Adipocyte (in vitro differentiated cells): ENCODE results near the gene EIF4G2.
"Not testable (repeated sequence)": the region's sequence is repeated elsewhere in the genome, so short reads cannot be mapped to it uniquely, and the experiment has no call there.

Experiments used
- DNase-seq: peaks from one replicate; pipeline ENCODE4 v3.0.0-alpha.2; 2015; ENCODE audit warnings: low read depth
- H3K27me3 ChIP-seq: replicated peaks from 2 replicates; pipeline ENCODE4 v1.7.0; 2013; ENCODE audit warnings: mild to moderate bottlenecking, low read length, moderate library complexity; ENCODE audit not compliant: control insufficient read depth, insufficient read depth
- H3K36me3 ChIP-seq: 2 replicates; pipeline ENCODE4 v1.7.0; 2013; ENCODE audit warnings: low read length, mild to moderate bottlenecking, moderate library complexity; ENCODE audit not compliant: control insufficient read depth, insufficient read depth, severe bottlenecking
- H3K4me1 ChIP-seq: 2 replicates; pipeline ENCODE4 v1.7.0; 2013; ENCODE audit warnings: mild to moderate bottlenecking, low read length, moderate library complexity; ENCODE audit not compliant: control insufficient read depth, insufficient read depth
- H3K4me3 ChIP-seq: 2 replicates; pipeline ENCODE4 v1.7.0; 2013; ENCODE audit warnings: mild to moderate bottlenecking, low read length, moderate library complexity
- H3K9ac ChIP-seq: 2 replicates; pipeline ENCODE4 v1.7.0; 2013; ENCODE audit warnings: mild to moderate bottlenecking, low read length, moderate library complexity
- H3K9me3 ChIP-seq: 2 replicates; pipeline ENCODE4 v1.7.0; 2013; ENCODE audit warnings: mild to moderate bottlenecking, low read length, moderate library complexity; ENCODE audit not compliant: control insufficient read depth

The EIF4G2 gene

DNA sequence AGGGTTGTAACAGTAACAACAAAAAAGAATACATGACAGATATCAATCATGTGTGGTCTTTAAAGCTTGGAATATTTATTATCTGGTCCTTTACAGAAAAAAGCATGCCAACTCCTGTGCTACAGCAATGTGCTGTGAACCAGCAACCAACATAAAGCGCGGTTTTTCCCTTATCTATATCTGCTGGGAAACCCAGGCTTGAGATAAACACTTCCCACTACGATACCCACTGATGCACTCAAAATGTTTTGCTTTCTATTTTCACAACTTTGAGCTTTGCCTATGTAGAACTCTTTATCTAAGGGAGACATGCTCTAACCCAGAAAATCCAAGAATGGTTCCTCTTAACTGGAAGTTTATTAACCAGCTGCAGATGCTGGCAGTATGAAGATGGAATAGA lies 30.2 kb upstream of the EIF4G2 start:
- DNase-seq = no peak
- H3K9ac ChIP-seq = no peak overlapping the region
- H3K36me3 ChIP-seq = no peaks in the 10 kb centered on the region
- no peak overlapping the region for H3K4me3 ChIP-seq
- peaks cover 2% of the 10 kb centered on the region for H3K4me1 ChIP-seq
- H3K9me3 ChIP-seq = no peaks in the 10 kb centered on the region
- no peaks in the 10 kb centered on the region for H3K27me3 ChIP-seq

DNA sequence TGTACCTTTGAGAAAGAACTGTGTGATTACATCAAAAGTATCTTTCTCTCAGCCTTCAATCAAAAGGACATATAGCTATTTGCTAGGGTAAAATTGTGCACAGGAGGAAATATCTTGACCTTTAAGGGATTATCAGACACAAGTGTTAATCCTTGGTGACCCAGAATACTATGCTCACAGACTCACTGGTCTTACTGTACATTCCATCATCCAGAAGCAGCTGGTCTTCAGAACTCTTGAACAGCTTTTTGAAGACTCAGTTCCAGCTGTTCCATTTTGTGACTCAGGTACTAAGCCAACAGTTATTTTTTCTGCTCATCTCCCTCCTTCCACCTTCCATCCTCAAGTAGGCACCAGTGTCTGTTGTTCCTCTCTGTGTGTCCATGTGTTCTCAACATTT lies 29.4 kb upstream of the EIF4G2 start:
- Histone ChIP-seq H3K4me3 (no peak overlapping the region), H3K4me1 (no peaks in the 10 kb centered on the region), H3K27me3 (no peaks in the 10 kb centered on the region), H3K9me3 (no peaks in the 10 kb centered on the region), H3K9ac (no peak overlapping the region), H3K36me3 (no peaks in the 10 kb centered on the region)
- DNase-seq = no peak

DNA sequence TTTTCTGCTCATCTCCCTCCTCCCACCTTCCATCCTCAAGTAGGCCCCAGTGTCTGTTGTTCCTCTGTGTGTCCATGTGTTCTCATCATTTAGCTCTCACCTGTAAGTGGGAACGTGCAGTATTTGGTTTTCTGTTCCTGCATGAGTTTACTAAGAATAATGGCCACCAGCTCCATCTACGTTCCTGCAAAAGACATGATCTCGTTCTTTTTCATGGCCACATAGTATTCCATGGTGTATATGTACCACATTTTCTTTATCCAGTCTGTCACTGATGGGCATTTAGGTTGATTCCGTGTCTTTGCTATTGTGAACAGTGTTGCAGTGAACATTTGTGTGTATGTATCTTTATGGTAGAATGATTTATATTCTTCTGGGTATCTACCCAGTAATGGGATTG lies 28.2 kb upstream of the EIF4G2 start:
- H3K9me3 ChIP-seq, DNase-seq, H3K4me1 ChIP-seq, H3K27me3 ChIP-seq, H3K9ac ChIP-seq, H3K4me3 ChIP-seq, H3K36me3 ChIP-seq: not testable (repeated sequence)

DNA sequence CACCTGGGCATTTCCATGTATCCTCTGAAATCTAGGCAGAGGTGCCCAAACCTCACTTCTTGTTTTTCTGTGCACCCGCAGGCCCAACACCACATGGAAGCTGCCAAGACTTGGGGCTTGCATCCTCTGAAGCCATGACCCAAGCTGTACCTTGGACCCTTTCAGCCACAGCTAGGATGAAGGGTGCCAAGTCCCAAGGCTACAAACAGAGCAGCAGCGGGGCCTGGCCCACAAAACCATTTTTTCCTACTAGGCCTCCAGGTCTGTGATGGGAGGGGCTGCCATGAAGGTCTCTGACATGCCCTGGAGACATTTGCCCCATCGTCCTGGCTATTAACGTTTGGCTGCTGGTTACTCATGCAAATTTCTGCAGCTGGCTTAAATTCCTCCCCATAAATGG lies 20.4 kb upstream of the EIF4G2 start:
- no peak overlapping the region for H3K9ac ChIP-seq
- no peak overlapping the region for H3K4me3 ChIP-seq
- no peak for DNase-seq
- no peaks in the 10 kb centered on the region for H3K27me3 ChIP-seq
- no peaks in the 10 kb centered on the region for H3K4me1 ChIP-seq
- H3K36me3 ChIP-seq = no peaks in the 10 kb centered on the region
- H3K9me3 ChIP-seq = no peaks in the 10 kb centered on the region

DNA sequence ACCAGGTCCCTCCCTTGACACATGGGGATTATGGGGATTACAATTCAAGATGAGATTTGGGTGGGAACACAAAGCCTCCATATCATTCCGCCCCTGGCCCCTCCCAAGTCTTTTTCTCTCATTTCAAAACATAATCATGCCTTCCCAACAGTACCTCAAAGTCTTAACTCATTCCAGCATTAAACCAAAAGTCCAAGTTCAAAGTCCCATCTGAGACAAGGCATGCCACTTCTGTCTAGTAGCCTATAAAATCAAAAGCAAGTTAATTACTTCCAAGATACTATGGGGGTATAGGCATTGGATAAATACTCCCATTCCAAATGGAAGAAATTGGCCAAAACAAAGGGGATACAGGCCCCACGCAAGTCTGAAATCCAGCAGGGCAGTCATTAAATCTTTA lies 19.7 kb upstream of the EIF4G2 start:
- Histone ChIP-seq H3K9me3 (no peaks in the 10 kb centered on the region), H3K4me3 (no peak overlapping the region), H3K27me3 (no peaks in the 10 kb centered on the region), H3K9ac (no peak overlapping the region), H3K4me1 (peaks cover 5% of the 10 kb centered on the region), H3K36me3 (no peaks in the 10 kb centered on the region)
- no peak for DNase-seq

DNA sequence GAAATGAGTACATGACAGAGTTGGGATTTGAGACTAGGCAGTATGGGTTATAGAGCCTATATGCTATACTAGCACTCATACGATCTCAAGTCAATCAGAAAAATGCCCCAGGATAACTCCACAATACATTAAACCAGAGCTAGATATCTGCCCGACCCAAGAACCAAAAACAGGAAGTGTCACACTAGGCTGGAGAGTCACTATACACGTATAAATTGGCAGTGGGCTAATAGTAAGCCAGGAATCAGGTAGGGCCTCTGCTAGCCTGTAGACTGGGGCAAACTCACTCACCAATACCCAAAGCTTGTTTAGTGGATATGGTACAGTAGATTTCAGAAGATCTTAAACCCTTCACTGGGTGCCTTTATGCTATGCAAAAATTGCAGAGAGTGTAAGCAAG lies 16.2 kb upstream of the EIF4G2 start:
- Histone ChIP-seq H3K9ac (no peak overlapping the region), H3K4me1 (peaks cover 5% of the 10 kb centered on the region), H3K4me3 (no peak overlapping the region), H3K27me3 (no peaks in the 10 kb centered on the region), H3K9me3 (no peaks in the 10 kb centered on the region), H3K36me3 (no peaks in the 10 kb centered on the region)
- DNase-seq = no peak

DNA sequence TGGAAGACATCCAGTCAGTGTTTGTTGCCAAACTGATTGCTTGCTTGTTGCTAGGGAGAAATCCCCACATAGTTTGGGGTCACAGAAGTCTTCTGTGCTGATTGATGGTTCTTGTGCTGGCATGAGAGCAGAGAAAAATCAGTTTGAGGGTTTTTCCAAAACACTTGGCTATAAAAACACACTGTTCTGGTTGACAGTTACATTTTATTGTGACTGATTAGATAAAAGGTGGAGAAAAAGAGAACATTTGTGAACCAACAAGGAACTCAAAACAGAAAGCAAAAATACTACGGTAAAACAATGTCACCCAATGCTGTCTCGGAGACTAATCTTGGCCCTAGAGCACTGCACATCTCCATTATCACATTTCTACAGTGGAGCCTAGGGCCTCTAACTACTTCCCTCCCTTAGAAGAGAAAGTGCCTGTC lies 14.4 kb upstream of the EIF4G2 start:
- Histone ChIP-seq H3K4me1 (peaks cover 5% of the 10 kb centered on the region), H3K9ac (no peak overlapping the region), H3K36me3 (no peaks in the 10 kb centered on the region), H3K4me3 (peak overlapping the region; percentile 33), H3K9me3 (no peaks in the 10 kb centered on the region), H3K27me3 (no peaks in the 10 kb centered on the region)
- no peak for DNase-seq

DNA sequence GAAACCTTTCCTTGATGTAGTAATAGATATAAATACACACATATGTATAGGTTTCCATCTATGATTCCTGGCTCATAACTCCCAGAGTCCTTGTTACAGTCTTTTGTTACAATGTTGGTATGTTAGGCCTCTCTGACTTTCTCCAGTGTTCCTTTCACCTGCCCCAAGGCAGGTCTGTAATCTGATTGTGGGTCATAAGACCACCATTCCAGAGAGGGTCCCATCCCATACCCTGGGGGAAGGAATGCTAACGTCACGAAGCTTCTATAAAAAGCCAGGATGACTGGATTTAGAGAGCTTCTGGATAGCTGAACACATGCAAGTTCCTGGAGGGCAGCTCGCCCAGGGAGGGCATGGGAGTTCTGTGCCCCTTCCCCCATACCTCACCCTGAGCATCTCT lies 13.8 kb upstream of the EIF4G2 start:
- H3K4me1 ChIP-seq, H3K9ac ChIP-seq, DNase-seq, H3K4me3 ChIP-seq, H3K27me3 ChIP-seq, H3K9me3 ChIP-seq, H3K36me3 ChIP-seq: not testable (repeated sequence)

DNA sequence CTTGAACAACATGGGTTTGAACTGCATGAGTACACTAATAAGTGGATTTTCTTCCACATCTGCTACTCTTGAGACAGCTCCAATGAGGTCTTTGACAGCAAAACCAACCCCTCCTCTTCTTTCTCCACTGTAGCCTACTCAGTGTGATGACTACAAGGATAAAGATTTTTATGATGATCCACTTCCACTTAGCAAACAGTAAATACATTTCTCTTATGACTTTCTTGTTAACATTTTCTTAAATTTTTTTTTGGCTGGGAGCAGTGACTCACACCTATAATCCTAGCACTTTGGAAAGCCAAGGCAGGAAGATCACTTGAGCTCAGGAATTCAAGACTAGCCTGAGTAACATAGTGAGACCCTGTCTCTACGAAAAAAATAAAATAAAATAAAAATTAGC lies 9.9 kb upstream of the EIF4G2 start:
- Histone ChIP-seq H3K4me3 (no peak overlapping the region), H3K27me3 (no peaks in the 10 kb centered on the region), H3K36me3 (no peaks in the 10 kb centered on the region), H3K4me1 (peaks cover 2% of the 10 kb centered on the region), H3K9ac (no peak overlapping the region), H3K9me3 (no peaks in the 10 kb centered on the region)
- DNase-seq = peak; percentile 47

DNA sequence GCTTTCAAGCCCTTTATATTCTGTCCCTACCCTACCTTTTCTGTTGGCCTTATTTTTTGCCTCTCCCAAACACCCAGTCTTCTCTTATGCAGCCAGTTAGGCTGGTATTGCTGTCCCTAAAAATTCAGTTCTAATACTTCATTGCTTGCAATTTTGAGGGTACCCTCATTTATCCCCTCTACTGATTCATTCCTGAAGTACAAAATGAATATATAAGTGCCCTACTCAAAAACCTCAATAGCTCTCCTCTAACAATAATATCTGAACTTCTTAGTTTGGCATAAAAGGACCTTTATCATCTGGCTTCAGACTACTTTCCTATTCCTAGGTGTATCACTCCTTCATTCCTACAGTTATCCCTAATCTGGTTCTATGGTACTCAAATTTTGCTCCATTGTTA lies 5.2 kb upstream of the EIF4G2 start:
- Histone ChIP-seq H3K4me3 (no peak overlapping the region), H3K27me3 (no peaks in the 10 kb centered on the region), H3K4me1 (peaks cover 8% of the 10 kb centered on the region), H3K9ac (no peak overlapping the region), H3K9me3 (no peaks in the 10 kb centered on the region), H3K36me3 (no peaks in the 10 kb centered on the region)
- no peak for DNase-seq

DNA sequence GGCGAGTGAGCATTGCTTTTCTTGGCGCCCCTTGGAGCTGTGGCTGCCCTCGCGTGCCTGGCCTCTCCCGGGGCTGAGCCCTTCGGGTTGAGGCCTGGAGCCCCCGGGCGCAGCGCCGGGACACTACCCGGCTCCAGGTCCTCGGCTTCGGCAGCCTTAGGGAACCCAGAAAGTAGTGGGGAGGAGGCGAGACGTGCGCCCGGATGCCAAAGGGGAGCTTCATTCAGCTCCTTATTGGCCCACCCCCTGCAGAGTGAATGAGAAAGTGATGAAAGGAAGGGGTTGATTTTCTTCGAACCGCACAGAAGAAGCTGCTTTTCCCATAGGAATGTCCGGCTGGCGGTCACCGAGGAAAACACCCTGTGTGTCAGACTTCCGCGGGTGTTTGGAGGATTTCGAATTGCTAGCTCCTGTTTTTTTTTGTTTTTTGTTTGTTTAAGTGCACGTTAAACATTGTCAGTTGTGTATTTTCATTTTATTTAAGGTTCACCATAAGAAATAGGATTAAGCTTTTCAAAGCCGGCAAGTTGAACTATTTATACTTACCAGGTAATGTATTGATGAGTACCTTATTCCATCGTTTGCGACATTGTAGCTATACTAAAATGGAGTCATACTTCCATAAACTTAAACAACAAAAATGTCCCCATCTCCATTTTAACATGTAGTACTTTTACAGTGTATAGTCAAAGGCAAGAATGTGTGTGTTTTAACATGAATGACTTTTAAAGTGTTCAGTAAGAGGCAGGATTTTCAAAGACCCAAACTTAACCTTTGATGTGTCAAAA lies 841 bp upstream of the EIF4G2 start:
- peak; percentile 75 for DNase-seq
- H3K9me3 ChIP-seq = no peaks in the 10 kb centered on the region

DNA sequence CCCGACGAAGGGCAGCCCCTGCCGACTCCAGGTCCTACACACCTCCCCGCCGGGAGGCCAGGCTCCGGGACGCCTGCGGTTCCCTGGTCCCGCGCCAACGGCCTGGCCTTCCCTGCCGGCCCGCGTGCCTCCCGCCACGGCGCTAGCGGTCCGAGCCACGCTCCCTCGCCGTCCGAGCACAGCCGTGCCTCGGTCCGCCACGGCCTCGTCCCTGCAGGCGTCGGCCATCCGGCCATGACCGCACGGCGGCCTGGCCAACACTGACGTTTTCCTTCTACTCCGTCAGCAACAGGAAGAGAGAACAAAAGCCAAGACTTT lies 532 bp downstream of the EIF4G2 start:
- Histone ChIP-seq H3K9me3 (no peaks in the 10 kb centered on the region), H3K27me3 (no peaks in the 10 kb centered on the region), H3K4me1 (peaks cover 42% of the 10 kb centered on the region), H3K36me3 (peaks cover 40% of the 10 kb centered on the region), H3K9ac (peak overlapping the region; percentile 100), H3K4me3 (peak overlapping the region; percentile 97)
- DNase-seq = no peak

More for the DNA sequence above, 841 bp upstream of the EIF4G2 start:
- H3K27me3 ChIP-seq = no peaks in the 10 kb centered on the region
- peak overlapping the region; percentile 97 for H3K4me3 ChIP-seq
- peaks cover 32% of the 10 kb centered on the region for H3K4me1 ChIP-seq
- peak overlapping the region; percentile 100 for H3K9ac ChIP-seq
- H3K36me3 ChIP-seq = peaks cover 26% of the 10 kb centered on the region
